PC-3 (cell line): Measurements from ENCODE around the gene FAM131A.

ENCODE experiments used
- EZH2 ChIP-seq: fragments of 300-600 bp; sonication (generic); IDR thresholded peaks from one replicate; pipeline ENCODE4 v1.6.1; 2017; ENCODE audit warnings: antibody characterized with exemption, mild to moderate bottlenecking, low read length; ENCODE audit not compliant: unreplicated experiment
- EZH2phosphoT487 ChIP-seq: fragments of 300-600 bp; sonication (generic); IDR thresholded peaks from 2 replicates; pipeline ENCODE4 v1.6.1; 2018; ENCODE audit warnings: mild to moderate bottlenecking, antibody characterized with exemption, low read length, borderline replicate concordance
- TF ChIP-seq, protein P1 (sequence below): fragments of 300-600 bp; sonication (generic); conservative IDR thresholded peaks from 2 replicates; pipeline ENCODE4 v1.5.1; 2017; ENCODE audit warnings: antibody characterized with exemption, low read depth, mild to moderate bottlenecking, low read length

DNA sequence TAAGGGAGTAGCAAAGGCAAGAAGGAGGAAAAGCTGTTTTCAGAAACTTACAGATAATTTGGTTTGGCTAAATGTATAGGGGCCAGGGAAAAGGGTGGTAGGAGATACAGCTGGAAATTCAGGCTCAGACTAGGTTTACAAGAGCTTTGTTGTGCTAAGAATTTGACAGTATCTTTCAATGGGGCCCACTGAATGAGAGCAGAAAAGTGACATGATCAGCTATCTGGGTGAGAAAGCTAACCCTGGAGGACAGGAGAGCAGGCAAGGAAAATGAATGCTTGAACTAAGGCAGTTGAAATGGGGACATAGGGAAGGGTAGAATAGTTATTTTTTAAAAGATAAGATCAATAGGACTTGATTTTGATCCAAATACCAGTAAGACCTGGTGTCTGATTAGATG, 25.8 kb upstream of the FAM131A start:
- TF ChIP-seq EZH2 (no peak), EZH2phosphoT487 (no peak)
- TF ChIP-seq, protein P1, sequence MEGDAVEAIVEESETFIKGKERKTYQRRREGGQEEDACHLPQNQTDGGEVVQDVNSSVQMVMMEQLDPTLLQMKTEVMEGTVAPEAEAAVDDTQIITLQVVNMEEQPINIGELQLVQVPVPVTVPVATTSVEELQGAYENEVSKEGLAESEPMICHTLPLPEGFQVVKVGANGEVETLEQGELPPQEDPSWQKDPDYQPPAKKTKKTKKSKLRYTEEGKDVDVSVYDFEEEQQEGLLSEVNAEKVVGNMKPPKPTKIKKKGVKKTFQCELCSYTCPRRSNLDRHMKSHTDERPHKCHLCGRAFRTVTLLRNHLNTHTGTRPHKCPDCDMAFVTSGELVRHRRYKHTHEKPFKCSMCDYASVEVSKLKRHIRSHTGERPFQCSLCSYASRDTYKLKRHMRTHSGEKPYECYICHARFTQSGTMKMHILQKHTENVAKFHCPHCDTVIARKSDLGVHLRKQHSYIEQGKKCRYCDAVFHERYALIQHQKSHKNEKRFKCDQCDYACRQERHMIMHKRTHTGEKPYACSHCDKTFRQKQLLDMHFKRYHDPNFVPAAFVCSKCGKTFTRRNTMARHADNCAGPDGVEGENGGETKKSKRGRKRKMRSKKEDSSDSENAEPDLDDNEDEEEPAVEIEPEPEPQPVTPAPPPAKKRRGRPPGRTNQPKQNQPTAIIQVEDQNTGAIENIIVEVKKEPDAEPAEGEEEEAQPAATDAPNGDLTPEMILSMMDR = no peak
